K562 (cell line): ENCODE data around the gene FPR1. TPM values are rescaled to one million over a fixed set of nuclear protein-coding genes. Genes with fewer than 3 reads are reported as not detected.

Experiments
- ATAC-seq: fragments of 200-7000 bp; cut with Tn5 transposase; 3 replicates; pipeline ENCODE4 v1.9.1; 2020; ENCODE audit warnings: moderate library complexity
- BruUV-seq: library from RNA; stranded (reverse); fragments of 400-500 nt; replicated peaks from 2 replicates; lab custom pipeline; 2021; lab: Mats Ljungman, UMichigan
- CTCF ChIA-PET: fragments of 300-600 bp; formaldehyde crosslinking; extraction: SDS; loops from one replicate; lab custom pipeline; 2021; ENCODE audit warnings: low intra/inter-chr PET ratio; lab: Yijun Ruan, JAX
- POLR2A ChIA-PET: fragments of 300-600, 350-650 bp; sonication (Branson Sonifier 250); formaldehyde crosslinking; extraction: SDS; loops from one replicate; lab custom pipeline; 2021; ENCODE audit warnings: antibody characterized with exemption, inconsistent platforms; lab: Yijun Ruan, JAX
- DNase-seq, 4 experiments: peaks; one replicate each; pipeline versions ENCODE4 v3.0.0 to v3.0.0-alpha.2; 2011 to 2018; ENCODE audit warnings: low spot score in 3 of 4, mixed read lengths in 3 of 4; ENCODE audit errors: extremely low read depth in 1 of 4
- FAIRE-seq: peaks from 2 replicates; lab custom pipeline; 2011; peaks lifted over from hg19 to GRCh38; lab: Jason Lieb, UNC
- H2AFZ ChIP-seq: 2 replicates; pipeline ENCODE4 v1.6.0; 2011; ENCODE audit warnings: low read depth, low read length, control low read depth, inconsistent platforms
- H3K27ac ChIP-seq: fragments of 200-600 bp; 3 replicates; pipeline ENCODE4 v1.8.0; 2011; ENCODE audit warnings: low read depth, mild to moderate bottlenecking, control low read depth, inconsistent platforms, low read length, moderate library complexity, mixed read lengths; ENCODE audit errors: extremely low read depth
- H3K27me3 ChIP-seq, 2 experiments: fragments of 300-600 bp in 1 of 2; 2 replicates in 1 of 2; 3 replicates in 1 of 2; pipeline versions ENCODE4 v1.6.0 to v1.8.0; 2011; ENCODE audit warnings: inconsistent platforms in 2 of 2, low read length in 2 of 2, mild to moderate bottlenecking in 1 of 2, mixed read lengths in 1 of 2, moderate library complexity in 1 of 2; ENCODE audit not compliant: control insufficient read depth in 2 of 2, insufficient read depth in 2 of 2
- H3K36me3 ChIP-seq: fragments of 300-600 bp; 3 replicates; pipeline ENCODE4 v1.8.0; 2011; ENCODE audit warnings: mild to moderate bottlenecking, low read length, inconsistent platforms; ENCODE audit not compliant: control insufficient read depth, insufficient read depth
- H3K4me1 ChIP-seq, 2 experiments: fragments of 200-600 bp in 1 of 2; replicated peaks in 1 of 2; 2 replicates in 1 of 2; 3 replicates in 1 of 2; pipeline versions ENCODE4 v1.5.1 to v1.8.0; 2011; ENCODE audit warnings: inconsistent platforms in 2 of 2, low read length in 2 of 2, mild to moderate bottlenecking in 1 of 2, mixed read lengths in 1 of 2, moderate library complexity in 1 of 2; ENCODE audit not compliant: control insufficient read depth in 2 of 2, insufficient read depth in 2 of 2
- H3K4me2 ChIP-seq: 2 replicates; pipeline ENCODE4 v1.6.1; 2011; ENCODE audit warnings: low read length, control low read depth, inconsistent platforms, mixed read lengths; ENCODE audit not compliant: insufficient read depth
- H3K4me3 ChIP-seq: fragments of 200-600 bp; sonication (generic), shearing (Covaris generic); 2 replicates; pipeline ENCODE4 v1.5.1; 2016; ENCODE audit warnings: control low read depth, inconsistent platforms
- H3K79me2 ChIP-seq: fragments of 200-600 bp; 3 replicates; pipeline ENCODE4 v1.8.0; 2011; ENCODE audit warnings: low read length, inconsistent platforms; ENCODE audit not compliant: control insufficient read depth, insufficient read depth
- H3K9ac ChIP-seq, 2 experiments: 2 replicates each; pipeline versions ENCODE4 v1.6.0 to v1.6.1; 2011; ENCODE audit warnings: low read depth in 2 of 2, low read length in 2 of 2, control low read depth in 1 of 2, inconsistent platforms in 1 of 2, mild to moderate bottlenecking in 1 of 2, mixed read lengths in 1 of 2; ENCODE audit not compliant: insufficient read depth in 1 of 2
- H3K9me1 ChIP-seq: one replicate; pipeline ENCODE4 v1.6.0; 2011; ENCODE audit warnings: inconsistent platforms, mild to moderate bottlenecking, low read length, moderate library complexity; ENCODE audit not compliant: control insufficient read depth, insufficient read depth
- H3K9me3 ChIP-seq: replicated peaks from 2 replicates; pipeline ENCODE4 v1.5.1; 2011; ENCODE audit warnings: low read depth, low read length, inconsistent platforms; ENCODE audit not compliant: control insufficient read depth, insufficient read depth
- H4K20me1 ChIP-seq: replicated peaks from 2 replicates; pipeline ENCODE4 v1.6.1; 2011; ENCODE audit warnings: low read length, inconsistent platforms, mixed read lengths; ENCODE audit not compliant: control insufficient read depth, insufficient read depth
- KLF6 ChIP-seq: fragments of 250-450 bp; sonication (Bioruptor Pico); IDR thresholded peaks from 2 replicates; pipeline ENCODE4 v1.4.0; 2020; ENCODE audit warnings: mild to moderate bottlenecking, moderate library complexity, borderline replicate concordance
- NR2C2 ChIP-seq, 2 experiments: fragments of 200-800 bp in 1 of 2; sonication (Bioruptor generic) in 1 of 2; sonication (generic) in 1 of 2; formaldehyde crosslinking in 1 of 2; IDR thresholded peaks; 2 replicates each; pipeline versions ENCODE4 v1.6.1 to v1.8.0; 2016 to 2022; ENCODE audit warnings: mild to moderate bottlenecking in 1 of 2, missing compliant biosample characterization in 1 of 2, missing genetic modification characterization in 1 of 2, missing genetic modification reagents in 1 of 2
- POU5F1 ChIP-seq: fragments of 150-350 bp; IDR thresholded peaks from 2 replicates; pipeline ENCODE4 v1.6.1; 2014; ENCODE audit warnings: borderline replicate concordance, low read length, low read depth, mild to moderate bottlenecking; ENCODE audit not compliant: partially characterized antibody
- WGBS: fragments of 100-300 bp; shearing (Covaris generic); methylation state at CpG from one replicate; pipeline ENCODE4 v1.1.6; 2016; ENCODE audit warnings: low coverage, mixed read lengths; ENCODE audit not compliant: insufficient coverage; ENCODE audit errors: missing lambda C conversion rate; 5-methylcytosine and 5-hydroxymethylcytosine counted together
- in situ Hi-C: fragments of 300-500 bp; cut with MboI; formaldehyde crosslinking; loops from 4 replicates; pipeline ENCODE4 v1.15.0; 2018; ENCODE audit warnings: inconsistent platforms, mixed read lengths
- intact Hi-C: fragments of 100-400 bp; cut with micrococcal nuclease; formaldehyde crosslinking; loops from 2 replicates; pipeline ENCODE4 v1.14.2; 2022
- polyA plus RNA-seq, 8 experiments: library from polyadenylated mRNA; depleted of rRNA in 4 of 8; stranded (reverse) in 5 of 8; unstranded in 3 of 8; fragments of >200 nt; fragmentation: Nextera tagmentation in 2 of 8; fragmentation: Illumina TruSeq in 1 of 8; extraction: Ambion mirVana in 2 of 8; extraction: Trizol in 1 of 8; gene quantifications; 2 replicates each; pipeline versions ENCODE4 v1.2.1 to v1.2.3, GENCODE V29; 2011 to 2014; ENCODE audit warnings: inconsistent platforms in 1 of 8, missing spikeins in 1 of 8
- total RNA-seq, 7 experiments: library from RNA; depleted of rRNA in 6 of 7; stranded (reverse); fragments of >200 nt in 6 of 7; fragmentation: Illumina TruSeq in 2 of 7; extraction: Trizol in 2 of 7; gene quantifications; 2 replicates each; pipeline versions ENCODE4 v1.2.1 to v1.2.3, GENCODE V29; 2011 to 2021; ENCODE audit warnings: low replicate concordance in 1 of 7
- TF ChIP-seq, protein P1 (sequence below): fragments of 250-450 bp; sonication (Bioruptor Pico); IDR thresholded peaks from 2 replicates; pipeline ENCODE4 v1.5.0; 2021; ENCODE audit warnings: mild to moderate bottlenecking, moderate library complexity

FPR1 gene
- total and polyA plus RNA-seq, 9 of the 15 experiments (the other 6 are each of a cell fraction or from before 2014, with no cell fraction given) = 0.06 to 0.25 (median 0.14) TPM; not detected in 4

DNA sequence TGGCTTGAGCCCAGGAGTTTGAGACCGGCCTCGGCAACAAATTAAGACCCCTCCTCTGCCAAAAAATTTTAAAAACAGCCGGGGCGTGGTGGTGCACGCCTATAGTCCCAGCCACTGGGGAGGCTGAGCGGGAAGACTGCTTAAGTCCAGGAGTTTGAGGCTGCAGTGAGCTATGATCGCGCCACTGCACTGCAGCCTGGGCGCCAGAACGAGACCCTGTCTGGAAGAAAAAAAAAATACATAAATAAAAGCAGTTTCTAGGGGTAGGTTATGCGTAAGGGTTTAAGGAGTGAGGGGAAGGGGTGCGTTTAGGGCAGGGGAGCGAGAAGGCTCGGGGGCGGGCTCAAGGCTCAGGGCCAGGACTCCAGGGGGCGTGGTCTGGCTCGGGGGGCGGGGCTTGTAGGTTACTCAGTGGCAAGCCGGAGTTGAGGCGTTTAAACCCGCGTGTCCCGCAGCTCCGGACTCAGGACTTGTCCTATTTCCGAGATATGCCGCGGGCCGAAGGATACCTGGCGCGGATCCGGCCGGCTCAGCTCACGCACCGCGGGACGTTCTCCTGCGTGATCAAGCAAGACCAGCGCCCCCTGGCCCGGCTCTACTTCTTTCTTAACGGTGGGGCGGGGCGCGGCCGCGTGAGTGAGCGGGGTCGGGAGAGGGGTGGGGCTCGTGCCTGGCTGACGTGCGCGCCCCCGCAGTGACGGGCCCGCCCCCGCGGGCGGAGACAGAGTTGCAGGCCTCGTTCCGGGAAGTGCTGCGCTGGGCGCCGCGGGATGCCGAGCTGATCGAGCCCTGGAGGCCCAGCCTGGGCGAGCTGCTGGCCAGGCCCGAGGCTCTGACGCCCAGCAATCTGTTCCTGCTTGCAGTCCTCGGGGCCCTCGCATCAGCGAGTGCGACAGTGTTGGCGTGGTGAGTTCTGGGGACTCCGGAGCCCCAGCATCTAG lies 47.8 kb downstream of the FPR1 start:
- peaks cover 34 to 44% of the 10 kb centered on the region in 2 experiments for H3K4me1 ChIP-seq
- peak; percentile 95 to 97 (median 97) for DNase-seq
- H4K20me1 ChIP-seq = no peaks in the 10 kb centered on the region
- in situ Hi-C loops (no loop called here), intact Hi-C loops (loop anchor here (5.0 kb wide), 2 partner anchors 73 to 93 kb away; partner anchors contain the start of gene FPR3)
- no peaks in the 10 kb centered on the region for H3K9me3 ChIP-seq
- H3K27ac ChIP-seq = peak overlapping the region; percentile 83
- peak; percentile 32 for FAIRE-seq
- ChIA-PET CTCF (no interaction called here), POLR2A (interaction anchor here (0.7 to 1.7 kb wide), 10 partner anchors 8 to 508 kb away, joined by 3 to 4 read pairs (median 3); no protein-coding TSS in a partner anchor)
- H3K9me1 ChIP-seq = no peaks in the 10 kb centered on the region
- peak; percentile 85 for ATAC-seq
- BruUV-seq = no TSS peak
- no peaks in the 10 kb centered on the region for H3K27me3 ChIP-seq
- peaks cover 41% of the 10 kb centered on the region; the same call in 2 of the 3 replicates for H3K36me3 ChIP-seq
- peaks cover 22% of the 10 kb centered on the region for H3K79me2 ChIP-seq
- under 1% methylated on average over 46 of the region's 74 CpGs for WGBS
- H3K4me2 ChIP-seq = peak overlapping the region; percentile 87
- peak overlapping the region; percentile 74 for H3K4me3 ChIP-seq
- H3K9ac ChIP-seq = peak overlapping the region; percentile 93 to 100
- H2AFZ ChIP-seq = peak overlapping the region; percentile 89
- no peak for TF ChIP-seq POU5F1
- peak; percentile 73; the same call in 1 of the 2 replicates for TF ChIP-seq KLF6 (CRISPR knock-in tag)
- no peak for TF ChIP-seq NR2C2 (CRISPR knock-in tag; IDR thresholded peaks at IDR 0.05)
- TF ChIP-seq NR2C2 (tag; IDR thresholded peaks at IDR 0.05) = peak; percentile 52
- TF ChIP-seq, protein P1, sequence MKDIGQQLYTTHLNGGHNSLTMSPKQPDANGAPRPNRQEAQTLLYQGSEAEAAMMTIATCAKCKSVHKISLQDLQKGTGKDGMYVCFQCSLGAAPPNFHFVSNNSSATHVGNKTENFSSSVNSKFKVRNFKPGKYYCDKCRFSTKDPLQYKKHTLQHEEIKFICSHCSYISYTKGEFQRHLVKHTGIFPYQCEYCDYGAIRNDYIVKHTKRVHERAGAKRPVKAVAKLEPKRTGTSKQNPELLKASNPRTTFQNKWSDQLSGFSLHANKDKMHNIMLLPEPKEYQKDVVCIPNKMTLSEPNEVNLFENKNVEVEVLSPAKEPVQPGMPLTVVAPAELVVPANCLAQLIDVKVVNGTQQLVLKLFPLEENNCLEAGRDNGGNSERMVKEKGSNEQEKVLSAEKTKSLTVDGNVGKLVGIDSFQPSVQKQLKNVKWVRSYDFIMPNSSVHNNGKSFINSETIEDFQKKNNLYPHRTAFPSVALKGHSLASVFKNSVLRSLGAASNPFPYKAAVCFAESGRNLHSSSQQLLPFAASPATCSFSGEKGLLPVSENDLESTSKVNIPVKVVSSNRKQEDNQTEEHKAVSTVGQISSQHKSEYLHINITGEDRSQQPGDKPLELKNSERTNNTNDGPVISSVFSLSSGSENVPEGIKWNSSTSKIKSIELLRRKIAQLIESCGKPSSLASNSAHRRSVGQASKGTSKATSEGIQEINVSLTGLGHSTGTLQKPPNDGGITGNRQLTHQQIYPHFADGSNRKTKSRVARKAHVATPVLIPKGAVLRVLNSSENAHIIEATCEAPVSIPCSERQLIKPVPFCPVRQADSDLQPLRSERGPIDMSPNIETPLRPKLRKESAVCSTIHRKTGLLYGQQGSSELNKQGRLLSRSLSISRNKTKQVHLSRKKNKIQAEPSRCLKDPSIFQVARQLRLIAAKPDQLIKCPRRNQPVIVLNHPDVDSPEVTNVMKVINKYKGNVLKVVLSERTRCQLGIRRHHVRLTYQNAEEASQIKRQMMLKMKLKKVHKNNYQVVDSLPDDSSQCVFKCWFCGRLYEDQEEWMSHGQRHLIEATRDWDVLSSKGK (CRISPR knock-in tag) = 0 out of 2 replicates have a peak, but pooled peaks have one; percentile 6
